ENCODE results near the gene BFAR.
"Not testable (repeated sequence)": the region's sequence is repeated elsewhere in the genome, so short reads cannot be mapped to it uniquely, and the experiment has no call there.

Gene BFAR

DNA sequence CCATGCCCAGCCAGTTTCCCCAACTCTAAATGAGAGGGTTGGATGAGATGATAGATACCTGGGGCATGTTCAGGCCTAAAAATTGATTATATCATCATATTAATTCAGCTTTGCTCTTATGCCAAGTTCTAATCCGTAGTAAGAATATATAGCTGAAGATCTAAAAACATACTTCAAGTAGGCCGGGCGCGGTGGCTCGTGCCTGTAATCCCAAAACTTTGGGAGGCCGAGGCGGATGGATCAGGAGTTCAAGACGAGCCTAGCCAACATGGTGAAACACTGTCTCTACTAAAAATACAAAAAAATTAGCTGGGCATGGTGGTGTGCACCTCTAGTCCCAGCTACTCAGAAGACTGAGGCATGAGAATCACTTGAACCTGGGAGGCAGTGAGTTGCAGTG is 49.4 kb downstream of the BFAR start:
- no peak for DNase-seq (ENCODE audit: low read depth, low spot score)
- no peak overlapping the region for H3K27ac ChIP-seq

DNA sequence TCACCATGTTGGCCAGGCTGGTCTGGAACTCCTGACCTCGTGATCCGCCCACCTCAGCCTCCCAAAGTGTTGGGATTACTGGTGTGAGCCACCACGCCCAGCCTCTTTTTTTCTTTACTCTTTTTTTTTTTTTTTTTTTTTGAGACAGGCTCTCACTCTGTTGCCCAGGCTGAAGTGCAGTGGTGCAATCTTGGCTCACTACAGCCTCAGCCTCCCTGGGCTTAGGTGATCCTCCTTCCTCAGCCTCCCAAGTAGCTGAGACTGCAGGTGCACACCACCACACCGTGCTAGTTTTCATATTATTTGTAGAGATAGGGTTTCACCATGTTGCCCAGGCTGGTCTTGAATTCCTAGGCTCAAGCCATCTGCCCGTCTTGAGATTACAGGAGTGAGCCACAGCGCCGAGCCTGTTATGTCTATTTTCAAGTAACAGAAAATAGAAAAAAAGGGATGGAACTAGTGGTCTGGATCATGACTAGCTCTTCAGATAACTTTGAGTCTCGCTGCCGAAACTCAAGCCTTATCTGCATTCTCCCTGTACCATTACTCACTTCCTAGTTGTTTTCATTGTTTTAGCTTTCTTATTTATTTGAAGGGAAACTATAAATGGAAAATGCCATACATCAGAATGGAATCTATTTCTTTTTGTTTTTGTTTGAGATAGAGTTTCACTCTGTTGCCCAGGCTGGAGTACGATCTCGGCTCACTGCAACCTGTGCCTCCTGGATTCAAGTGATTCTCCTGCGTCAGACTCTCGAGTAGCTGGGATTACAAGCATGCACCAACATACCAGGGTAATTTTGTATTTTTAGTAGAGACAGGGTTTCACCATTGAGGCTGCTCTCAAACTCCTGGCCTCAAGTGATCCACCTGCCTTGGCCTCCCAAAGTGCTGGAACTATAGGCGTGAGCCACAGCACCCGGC is 53.4 kb downstream of the BFAR start:
- DNase-seq (ENCODE audit: low read depth, low spot score); H3K27ac ChIP-seq: not testable (repeated sequence)

DNA sequence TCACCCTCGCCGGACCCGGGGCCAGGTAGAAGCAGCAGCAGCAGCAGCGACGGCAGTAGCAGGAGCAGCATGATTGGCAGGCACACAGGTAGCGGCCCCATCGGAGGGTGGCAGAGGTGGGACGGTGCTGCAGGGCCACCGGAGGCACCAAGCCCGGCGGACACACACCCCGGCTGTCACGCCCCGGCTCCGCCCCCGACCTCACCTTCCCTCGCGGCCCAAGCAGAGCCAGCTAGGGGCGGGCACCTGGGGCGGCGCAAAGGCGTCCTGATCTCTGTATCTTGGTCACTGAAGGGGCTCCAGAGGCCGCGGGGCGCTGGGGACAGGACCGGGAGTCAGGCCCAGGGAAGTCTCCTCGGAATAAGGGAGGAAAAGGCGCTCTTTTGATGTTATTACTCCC is 61.4 kb downstream of the BFAR start, which contains the start of gene PLA2G10:
PLA2G10 (minus strand) TSS at position 180 of the 400 bp plus-strand sequence; CDS start at position 101, 79 bp downstream.
- DNase-seq (ENCODE audit: low read depth, low spot score); H3K27ac ChIP-seq: not testable (repeated sequence)

DNA sequence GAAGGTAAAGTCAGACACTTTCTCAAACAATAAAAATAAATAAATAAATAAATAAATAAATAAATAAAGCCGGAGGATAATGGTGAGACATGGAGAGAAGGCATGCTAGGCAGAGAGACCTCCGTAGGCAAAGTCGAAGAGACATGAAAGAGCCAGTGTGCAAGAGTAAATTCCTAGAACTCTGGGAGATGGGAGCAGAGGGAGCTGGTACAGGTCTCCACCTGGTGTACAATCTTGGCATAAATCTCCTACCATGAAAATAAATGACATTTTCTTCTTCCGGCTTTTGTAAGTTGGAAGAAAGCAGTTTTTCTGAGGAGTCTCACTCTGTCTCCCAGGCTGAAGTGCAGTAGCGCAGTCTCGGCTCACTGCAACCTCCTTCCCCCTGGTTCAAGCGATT is 69.1 kb downstream of the BFAR start:
- H3K27ac ChIP-seq; DNase-seq (ENCODE audit: low read depth, low spot score): not testable (repeated sequence)

DNA sequence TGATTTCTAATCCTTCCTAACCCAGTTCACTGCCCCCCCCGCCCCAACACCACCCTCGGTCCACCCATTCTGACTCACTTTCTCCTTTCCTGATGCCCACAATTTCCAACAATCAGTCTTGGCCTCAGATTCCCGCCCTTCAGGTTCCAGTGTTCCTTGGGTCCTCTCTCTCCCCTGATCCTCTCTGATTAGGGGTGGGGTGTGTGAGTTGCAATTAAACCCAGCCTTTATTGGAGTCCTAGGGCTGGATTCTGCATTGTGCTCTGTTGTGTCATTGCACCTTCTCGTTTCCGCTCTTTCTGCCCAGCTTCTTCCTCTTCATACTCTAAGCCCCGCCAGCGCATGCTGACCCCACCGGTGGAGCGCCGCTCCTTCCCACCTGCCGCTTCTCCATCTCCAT is 69.9 kb downstream of the BFAR start:
- H3K27ac ChIP-seq; DNase-seq (ENCODE audit: low read depth, low spot score): not testable (repeated sequence)

DNA sequence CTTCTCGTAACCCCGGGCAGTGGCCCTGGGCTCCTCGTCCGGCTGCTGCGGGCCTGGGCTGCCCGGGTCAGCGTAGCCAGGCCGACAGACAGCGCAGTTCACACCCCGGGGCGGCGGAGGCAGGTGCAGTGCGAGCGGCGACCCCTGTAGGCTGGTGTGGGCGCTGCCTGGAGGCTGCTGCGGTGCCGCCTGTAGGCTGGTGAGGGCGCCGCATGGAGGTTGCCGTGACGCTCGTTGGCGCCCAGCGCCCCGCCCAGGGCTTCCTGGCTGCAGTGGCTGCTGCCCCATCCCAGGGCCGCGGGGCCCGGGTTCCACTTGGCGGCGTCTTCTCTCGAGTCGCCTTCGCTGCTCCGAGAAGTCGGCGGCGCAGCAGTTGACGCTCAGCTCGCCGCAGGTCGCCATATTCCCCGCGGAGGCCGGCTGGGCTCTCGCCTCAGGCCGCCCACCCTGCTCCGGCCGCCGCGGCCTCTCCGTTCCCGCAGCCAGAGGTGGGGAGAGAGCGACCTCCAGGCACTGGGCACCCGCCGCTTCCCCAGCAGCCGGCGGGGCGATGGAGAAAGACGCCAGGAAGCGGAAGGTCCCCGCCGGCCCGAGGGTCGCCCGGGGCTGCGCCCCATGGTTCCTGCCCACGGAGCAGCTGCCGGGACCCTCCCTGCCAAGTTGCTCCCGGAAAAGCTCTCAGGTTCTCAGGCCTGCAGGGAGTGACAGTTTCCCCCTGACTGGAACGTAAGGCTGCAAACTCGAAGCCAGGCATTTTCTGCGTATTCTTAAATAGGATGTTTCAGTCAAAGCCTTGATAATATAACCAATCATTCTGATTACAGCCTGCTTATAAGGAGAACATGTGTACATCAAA is 70.6 kb downstream of the BFAR start, which contains the start of gene NPIPA3:
NPIPA3 (plus strand) TSS at position 256 of the 856 bp plus-strand sequence. CDS start 5,533 bp downstream, outside the sequence.
- DNase-seq (ENCODE audit: low read depth, low spot score); H3K27ac ChIP-seq: not testable (repeated sequence)
